OCI-LY7 (cell line): ENCODE results near the gene PFN1. TPM values are rescaled to one million over a fixed set of nuclear protein-coding genes. Genes with fewer than 3 reads are reported as not detected.

Experiments used
- BruUV-seq: library from RNA; stranded (reverse); fragments of 400-500 nt; replicated peaks from 2 replicates; lab custom pipeline; 2021; lab: Mats Ljungman, UMichigan
- CTCF ChIA-PET: fragments of 300-600 bp; sonication (Branson Sonifier 250); formaldehyde crosslinking; loops from one replicate; lab custom pipeline; 2022; ENCODE audit warnings: antibody characterized with exemption; ENCODE audit not compliant: unreplicated experiment; lab: Charles Lee
- POLR2A ChIA-PET: fragments of 300-600 bp; sonication (Branson Sonifier 250); formaldehyde crosslinking; loops from one replicate; lab custom pipeline; 2022; ENCODE audit warnings: antibody characterized with exemption; lab: Charles Lee
- DNase-seq: peaks from one replicate; pipeline ENCODE4 v3.0.0-alpha.2; 2015; ENCODE audit warnings: low spot score
- H2AFZ ChIP-seq: fragments of 200-600 bp; sonication (generic), shearing (Covaris generic); 2 replicates; pipeline ENCODE4 v1.6.1; 2014; ENCODE audit warnings: mild to moderate bottlenecking, antibody characterized with exemption, low read length, moderate library complexity
- H3K27ac ChIP-seq: fragments of 200-600 bp; sonication (generic); 2 replicates; pipeline ENCODE4 v1.5.1; 2014; ENCODE audit warnings: mixed run types, low read depth, mild to moderate bottlenecking, moderate library complexity, low read length, inconsistent platforms; ENCODE audit not compliant: poor library complexity, severe bottlenecking
- H3K36me3 ChIP-seq: fragments of 200-600 bp; sonication (generic); 2 replicates; pipeline ENCODE4 v1.6.1; 2014; ENCODE audit warnings: mild to moderate bottlenecking, antibody characterized with exemption, low read length, moderate library complexity, mixed read lengths; ENCODE audit not compliant: insufficient read depth
- H3K4me1 ChIP-seq: fragments of 200-600 bp; sonication (generic); 2 replicates; pipeline ENCODE4 v1.5.1; 2014; ENCODE audit warnings: mild to moderate bottlenecking, low read length; ENCODE audit not compliant: insufficient read depth, poor library complexity, severe bottlenecking
- H3K4me2 ChIP-seq: fragments of 200-600 bp; sonication (generic); 2 replicates; pipeline ENCODE4 v1.6.1; 2014; ENCODE audit warnings: mild to moderate bottlenecking, low read length
- H3K4me3 ChIP-seq: fragments of 200-600 bp; sonication (generic); 2 replicates; pipeline ENCODE4 v1.5.1; 2014; ENCODE audit warnings: mild to moderate bottlenecking, low read depth, low read length; ENCODE audit not compliant: poor library complexity, severe bottlenecking
- H3K79me2 ChIP-seq: fragments of 200-600 bp; sonication (generic); 2 replicates; pipeline ENCODE4 v1.6.1; 2016; ENCODE audit warnings: low read depth, mild to moderate bottlenecking, low read length, moderate library complexity, mixed read lengths; ENCODE audit not compliant: insufficient read depth
- H3K9me2 ChIP-seq: fragments of 200-600 bp; sonication (generic); 2 replicates; pipeline ENCODE4 v1.6.1; 2016; ENCODE audit warnings: mild to moderate bottlenecking, low read length, mixed read lengths; ENCODE audit not compliant: insufficient read depth
- H3K9me3 ChIP-seq: fragments of 200-600 bp; sonication (generic); 2 replicates; pipeline ENCODE4 v1.6.1; 2014; ENCODE audit warnings: mild to moderate bottlenecking, mixed run types, low read length, mixed read lengths
- H4K20me1 ChIP-seq: fragments of 200-600 bp; sonication (generic); 2 replicates; pipeline ENCODE4 v1.6.1; 2014; ENCODE audit warnings: mild to moderate bottlenecking, antibody characterized with exemption, low read length, moderate library complexity, mixed read lengths; ENCODE audit not compliant: insufficient read depth
- CTCF ChIP-seq: fragments of 200-600 bp; sonication (generic); conservative IDR thresholded peaks from 2 replicates; pipeline ENCODE4 v1.5.1; 2014; ENCODE audit warnings: mild to moderate bottlenecking, antibody characterized with exemption, low read length, moderate library complexity, mixed read lengths
- EZH2phosphoT487 ChIP-seq: fragments of 200-600 bp; sonication (generic); IDR thresholded peaks from 2 replicates; pipeline ENCODE4 v1.6.1; 2018; ENCODE audit warnings: low read depth, borderline replicate concordance, mild to moderate bottlenecking, mixed run types, antibody characterized with exemption, low read length, moderate library complexity, mixed read lengths
- intact Hi-C: fragments of 100-400 bp; cut with micrococcal nuclease; formaldehyde crosslinking; loops from one replicate; pipeline ENCODE4 v1.10.0; 2022; ENCODE audit not compliant: unreplicated experiment
- total RNA-seq, 2 experiments: library from RNA; depleted of rRNA in 1 of 2; stranded (reverse); fragments of >200 nt in 1 of 2; shearing (Covaris generic) in 1 of 2; gene quantifications; 2 replicates each; pipeline ENCODE4 v1.2.3, GENCODE V29; 2014 to 2022

PFN1 gene
- total RNA-seq, 2 experiments from 2014 or later = 1,053 TPM

DNA sequence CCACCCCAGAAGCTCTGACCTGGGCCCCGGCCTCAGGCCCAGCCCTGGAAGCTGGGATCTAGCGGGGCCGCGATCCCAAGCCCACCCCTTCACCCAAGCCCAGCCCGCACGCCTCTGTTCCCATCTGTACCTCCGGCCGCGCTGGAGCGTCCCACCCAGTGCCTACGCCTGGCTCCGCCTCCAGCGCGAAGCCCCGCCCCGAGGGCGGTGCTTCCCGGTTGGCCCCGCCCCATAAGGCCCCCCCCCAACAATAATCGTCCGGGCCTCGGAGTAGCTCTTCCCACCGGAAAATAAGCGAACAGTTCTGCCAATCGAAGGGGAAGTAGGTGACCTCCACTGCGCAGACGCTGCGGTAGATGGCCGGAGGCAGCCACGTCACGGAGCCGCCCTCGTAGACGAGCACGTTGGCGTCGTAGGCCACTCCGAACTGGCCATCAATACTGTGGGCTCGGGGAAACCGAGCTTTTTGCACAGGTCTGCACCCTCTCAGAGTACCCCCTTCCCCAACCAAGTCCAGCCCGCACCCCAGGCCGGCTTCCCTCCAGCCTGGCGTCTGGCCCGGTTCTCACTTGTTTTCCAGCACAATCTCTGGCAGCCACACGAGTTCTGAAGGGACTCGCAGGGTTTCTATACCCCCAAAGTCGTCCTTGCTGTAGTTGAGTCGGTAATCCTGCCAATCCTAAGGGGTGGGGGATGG is 46.5 kb downstream of the PFN1 start:
- no peak overlapping the region for H2AFZ ChIP-seq
- no peak for DNase-seq
- CTCF ChIA-PET = no interaction called here
- no peak overlapping the region for H3K27ac ChIP-seq
- no peaks in the 10 kb centered on the region for H3K9me3 ChIP-seq
- H3K9me2 ChIP-seq = no peaks in the 10 kb centered on the region
- no peaks in the 10 kb centered on the region for H3K79me2 ChIP-seq
- no peak overlapping the region for H3K4me2 ChIP-seq
- no peaks in the 10 kb centered on the region for H4K20me1 ChIP-seq
- H3K36me3 ChIP-seq = peaks cover 7% of the 10 kb centered on the region; the same call in 1 of the 2 replicates
- no TSS peak for BruUV-seq
- peaks cover 9% of the 10 kb centered on the region for H3K4me1 ChIP-seq
- no peak overlapping the region for H3K4me3 ChIP-seq
- POLR2A ChIA-PET = no interaction called here
- no peak for TF ChIP-seq CTCF
- TF ChIP-seq EZH2phosphoT487 = no peak
- intact Hi-C loops = loop anchor here (5.0 to 10.0 kb wide), 2 partner anchors 267 to 334 kb away; no protein-coding TSS in a partner anchor

DNA sequence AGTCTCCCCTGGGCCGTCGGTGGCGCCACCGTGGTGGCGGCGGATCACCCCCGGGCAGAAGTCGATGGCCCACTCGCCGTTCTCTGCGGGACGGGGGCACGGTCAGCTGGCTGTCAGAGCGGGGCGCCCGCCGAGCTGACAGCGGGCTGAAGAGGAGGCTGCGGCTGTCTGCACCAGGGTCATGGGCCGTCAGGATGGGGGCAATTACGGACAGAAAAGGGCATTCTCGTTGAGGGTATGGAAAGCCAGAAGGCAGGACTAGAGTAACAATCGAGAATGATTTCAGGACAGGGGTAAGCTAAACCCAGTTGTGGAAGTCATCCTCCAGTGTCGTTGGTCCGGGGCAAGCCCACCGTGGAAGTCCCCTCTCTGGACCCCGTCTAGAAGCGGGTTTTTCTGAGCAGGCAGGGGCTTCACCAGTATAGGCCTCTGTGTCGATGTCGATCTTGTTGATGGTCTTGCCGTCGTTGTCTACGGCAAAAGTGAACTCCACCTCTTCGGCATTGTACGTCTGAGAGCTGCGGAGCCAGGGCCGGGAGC is 47.2 kb downstream of the PFN1 start:
- Histone ChIP-seq H3K27ac (no peak overlapping the region), H3K79me2 (no peaks in the 10 kb centered on the region), H4K20me1 (no peaks in the 10 kb centered on the region), H3K4me1 (peaks cover 9% of the 10 kb centered on the region), H3K4me2 (peak overlapping the region; percentile 40), H3K36me3 (peaks cover 11% of the 10 kb centered on the region; the same call in 1 of the 2 replicates), H3K9me2 (no peaks in the 10 kb centered on the region), H3K9me3 (no peaks in the 10 kb centered on the region), H3K4me3 (peak overlapping the region; percentile 43), H2AFZ (no peak overlapping the region)
- ChIA-PET POLR2A (no interaction called here), CTCF (no interaction called here)
- DNase-seq = no peak
- intact Hi-C loops = loop anchor here (5.0 to 10.0 kb wide), 2 partner anchors 266 to 334 kb away; no protein-coding TSS in a partner anchor
- no peak for TF ChIP-seq CTCF
- TF ChIP-seq EZH2phosphoT487 = no peak
- no TSS peak for BruUV-seq
